Smooth muscle cell (in vitro differentiated cells): Measurements from ENCODE around the gene RNF25. TPM values are rescaled to one million over a fixed set of nuclear protein-coding genes. Genes with fewer than 3 reads are reported as not detected.

Experiments used
- DNase-seq: peaks from one replicate; lab custom pipeline; 2025; ENCODE audit not compliant: unreplicated experiment; lab: John Stamatoyannopoulos, UW
- H2AFZ ChIP-seq: fragments of 200-600 bp; sonication (generic); 2 replicates; pipeline ENCODE4 v1.6.0; 2016; ENCODE audit warnings: antibody characterized with exemption, low read depth, mild to moderate bottlenecking
- H3F3A ChIP-seq: fragments of 200-600 bp; sonication (generic); 2 replicates; pipeline ENCODE4 v1.6.0; 2017; ENCODE audit warnings: antibody characterized with exemption, low read depth
- H3K27ac ChIP-seq: fragments of 200-600 bp; sonication (generic); 2 replicates; pipeline ENCODE4 v1.5.1; 2016; ENCODE audit warnings: low read depth, mild to moderate bottlenecking
- H3K27me3 ChIP-seq: fragments of 200-600 bp; sonication (generic); 2 replicates; pipeline ENCODE4 v1.6.1; 2016; ENCODE audit warnings: low read depth, mild to moderate bottlenecking
- H3K36me3 ChIP-seq: fragments of 200-600 bp; sonication (generic); 2 replicates; pipeline ENCODE4 v1.5.1; 2016; ENCODE audit warnings: low read depth
- H3K4me1 ChIP-seq: fragments of 200-600 bp; sonication (generic); 2 replicates; pipeline ENCODE4 v1.5.1; 2016; ENCODE audit warnings: low read depth
- H3K4me2 ChIP-seq: fragments of 200-600 bp; sonication (generic); 2 replicates; pipeline ENCODE4 v1.6.0; 2016; ENCODE audit warnings: mild to moderate bottlenecking
- H3K4me3 ChIP-seq: fragments of 200-600 bp; sonication (generic); 2 replicates; pipeline ENCODE4 v1.5.1; 2016; ENCODE audit warnings: mild to moderate bottlenecking
- H3K79me2 ChIP-seq: fragments of 200-600 bp; sonication (generic); 2 replicates; pipeline ENCODE4 v1.6.0; 2016; ENCODE audit warnings: low read depth, mild to moderate bottlenecking
- H3K9ac ChIP-seq: fragments of 200-600 bp; sonication (generic); 2 replicates; pipeline ENCODE4 v1.6.0; 2016; ENCODE audit warnings: low read depth
- H3K9me3 ChIP-seq: fragments of 200-600 bp; sonication (generic); replicated peaks from 2 replicates; pipeline ENCODE4 v1.5.1; 2016; ENCODE audit warnings: low read depth
- H4K20me1 ChIP-seq: fragments of 200-600 bp; sonication (generic); 2 replicates; pipeline ENCODE4 v1.6.0; 2016; ENCODE audit warnings: low read depth
- CTCF ChIP-seq: fragments of 200-600 bp; sonication (generic); IDR thresholded peaks from 2 replicates; pipeline ENCODE4 v1.5.1; 2017; ENCODE audit warnings: borderline replicate concordance, mild to moderate bottlenecking, antibody characterized with exemption; ENCODE audit not compliant: insufficient read depth, poor library complexity, severe bottlenecking
- WGBS: methylation state at CpG from one replicate; pipeline ENCODE4 v1.1.7; 2016; ENCODE audit warnings: low lambda C conversion rate; 5-methylcytosine and 5-hydroxymethylcytosine counted together
- polyA plus RNA-seq: library from polyadenylated mRNA; unstranded; fragments of >200 nt; fragmentation: Nextera tagmentation; extraction: Ambion mirVana; gene quantifications from 2 replicates; pipeline ENCODE4 v1.2.1, GENCODE V29; 2016
- total RNA-seq: library from RNA; depleted of rRNA; stranded (reverse); fragments of >200 nt; gene quantifications from 2 replicates; pipeline ENCODE4 v1.2.3, GENCODE V29; 2014

Gene RNF25
- total and polyA plus RNA-seq, 2 experiments from 2014 or later, result 33.5 to 43.1 TPM

GRCh38 chr2:218708086-218708485, 36.3 kb upstream of the RNF25 start:
- H3K27me3 ChIP-seq, result no peaks in the 10 kb centered on the region
- H3K9ac ChIP-seq, result no peak overlapping the region
- H3K4me2 ChIP-seq, result no peak overlapping the region
- no peak overlapping the region for H3K4me3 ChIP-seq
- no peak overlapping the region for H3K27ac ChIP-seq
- H3F3A ChIP-seq, result no peaks in the 10 kb centered on the region
- no peaks in the 10 kb centered on the region for H3K4me1 ChIP-seq
- peaks cover 17% of the 10 kb centered on the region for H3K79me2 ChIP-seq
- no peak overlapping the region for H2AFZ ChIP-seq
- WGBS, result 92% methylated on average over 4 of the region's 4 CpGs
- no peak for TF ChIP-seq CTCF
- H3K36me3 ChIP-seq, result no peaks in the 10 kb centered on the region
- DNase-seq, result no peak
- H4K20me1 ChIP-seq, result no peaks in the 10 kb centered on the region
- H3K9me3 ChIP-seq, result no peaks in the 10 kb centered on the region

DNA sequence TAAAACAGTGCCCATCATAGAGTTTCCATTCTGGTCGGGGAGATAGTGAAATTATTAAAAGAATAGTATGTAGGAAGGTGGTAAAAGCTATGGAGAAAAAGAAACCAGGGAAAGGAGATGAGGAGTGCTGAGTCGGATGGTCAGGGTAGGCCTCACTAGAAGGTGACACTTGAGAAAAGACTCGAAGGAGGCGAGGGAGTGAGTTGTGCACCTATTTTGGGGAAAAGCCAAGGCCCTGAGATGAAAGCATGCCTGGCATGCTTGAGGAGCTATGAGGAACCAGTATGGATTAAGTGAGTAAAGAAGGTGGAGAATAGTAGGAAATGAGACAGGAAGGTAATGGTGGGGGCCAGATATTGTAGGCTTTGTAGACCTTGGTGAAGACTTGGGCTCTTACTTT, 31.5 kb upstream of the RNF25 start:
- WGBS, result 91% methylated on average over 4 of the region's 4 CpGs
- H3K9ac ChIP-seq, result no peak overlapping the region
- TF ChIP-seq CTCF, result no peak
- no peak overlapping the region for H3K4me2 ChIP-seq
- no peaks in the 10 kb centered on the region for H4K20me1 ChIP-seq
- no peak for DNase-seq
- no peaks in the 10 kb centered on the region for H3K9me3 ChIP-seq
- H3K27me3 ChIP-seq, result no peaks in the 10 kb centered on the region
- H2AFZ ChIP-seq, result no peak overlapping the region
- no peak overlapping the region for H3K4me3 ChIP-seq
- H3K27ac ChIP-seq, result no peak overlapping the region
- no peaks in the 10 kb centered on the region for H3K4me1 ChIP-seq
- H3K79me2 ChIP-seq, result no peaks in the 10 kb centered on the region
- no peaks in the 10 kb centered on the region for H3K36me3 ChIP-seq
- no peaks in the 10 kb centered on the region for H3F3A ChIP-seq

DNA sequence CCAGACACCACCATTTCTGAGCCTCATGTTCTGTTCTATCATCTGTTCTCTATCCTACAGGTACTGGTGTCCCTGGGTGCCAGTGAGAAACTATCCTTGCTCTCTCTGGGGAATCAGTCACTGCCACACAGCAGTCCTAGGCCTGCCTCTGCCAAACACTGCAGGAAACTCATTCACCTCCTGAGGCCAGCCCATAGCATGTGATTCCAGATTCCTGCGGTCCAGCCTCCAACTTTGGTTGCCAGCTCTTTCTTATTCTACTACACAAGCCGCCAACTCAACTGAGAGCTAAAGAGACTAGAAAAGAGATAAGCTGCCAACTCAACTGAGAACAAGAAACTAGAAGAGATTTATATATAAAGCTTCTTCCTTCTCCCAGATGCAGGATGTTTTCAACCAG, 30.0 kb upstream of the RNF25 start:
- Histone ChIP-seq H3K36me3 (no peaks in the 10 kb centered on the region), H3K27me3 (no peaks in the 10 kb centered on the region), H3K27ac (no peak overlapping the region), H2AFZ (no peak overlapping the region), H3K4me2 (no peak overlapping the region), H3K4me3 (no peak overlapping the region), H3F3A (no peaks in the 10 kb centered on the region), H3K9me3 (no peaks in the 10 kb centered on the region), H4K20me1 (no peaks in the 10 kb centered on the region), H3K9ac (no peak overlapping the region), H3K79me2 (no peaks in the 10 kb centered on the region), H3K4me1 (no peaks in the 10 kb centered on the region)
- TF ChIP-seq CTCF, result no peak
- no peak for DNase-seq
- WGBS, result 98% methylated on average over 2 of the region's 2 CpGs

- Histone ChIP-seq H3K27me3 (no peaks in the 10 kb centered on the region), H3F3A (no peaks in the 10 kb centered on the region), H3K79me2 (no peaks in the 10 kb centered on the region), H2AFZ (no peak overlapping the region), H3K27ac (no peak overlapping the region), H3K4me3 (no peak overlapping the region), H3K4me2 (no peak overlapping the region), H3K9ac (no peak overlapping the region), H3K36me3 (no peaks in the 10 kb centered on the region), H4K20me1 (no peaks in the 10 kb centered on the region), H3K9me3 (no peaks in the 10 kb centered on the region), H3K4me1 (peaks cover 4% of the 10 kb centered on the region)
- DNase-seq, result no peak
- over 99% methylated on average over 8 of the region's 8 CpGs for WGBS
- TF ChIP-seq CTCF, result no peak
Measured at GRCh38 chr2:218698885-218699284, 27.1 kb upstream of the RNF25 start.
